HuH-7.5 (cell line): ENCODE measurements around the gene RPL11.
A peak's percentile ranks its signal among the peaks of the same experiment; 100 is the strongest.
"Not testable (repeated sequence)": the region's sequence is repeated elsewhere in the genome, so short reads cannot be mapped to it uniquely, and the experiment has no call there.

Source experiments
- DNase-seq: peaks from one replicate; pipeline ENCODE4 v3.0.0; 2011; ENCODE audit warnings: low spot score

The RPL11 gene

GRCh38 chr1:23691499-23692307 lies at the start of gene RPL11:
TSS of gene RPL11 (plus strand) at chr1:23691806. CDS start at chr1:23691824, 18 bp downstream.
- DNase-seq = peak; percentile 88

- DNase-seq = no peak
Observed at GRCh38 chr1:23643736-23644554, 47.7 kb upstream of the RPL11 start.

GRCh38 chr1:23644555-23644866 lies 47.1 kb upstream of the RPL11 start:
- DNase-seq = no peak

- DNase-seq = no peak
Observed at GRCh38 chr1:23645338-23645737, 46.3 kb upstream of the RPL11 start.

- no peak for DNase-seq
Observed at GRCh38 chr1:23646091-23646490, 45.5 kb upstream of the RPL11 start.

- DNase-seq = no peak
Observed at GRCh38 chr1:23646541-23646940, 45.1 kb upstream of the RPL11 start.

GRCh38 chr1:23648576-23648975 lies 43.0 kb upstream of the RPL11 start:
- DNase-seq = no peak

GRCh38 chr1:23649157-23649556 lies 42.4 kb upstream of the RPL11 start:
- not testable (repeated sequence) for DNase-seq

GRCh38 chr1:23650344-23650990 lies 41.1 kb upstream of the RPL11 start:
- DNase-seq = no peak

- no peak for DNase-seq
Observed at GRCh38 chr1:23651069-23651808, 40.4 kb upstream of the RPL11 start.

GRCh38 chr1:23657659-23658275 lies 33.8 kb upstream of the RPL11 start:
- peak; percentile 63 for DNase-seq

- DNase-seq = no peak
Observed at GRCh38 chr1:23660671-23661070, 30.9 kb upstream of the RPL11 start.

- DNase-seq = no peak
Observed at GRCh38 chr1:23661887-23662286, 29.7 kb upstream of the RPL11 start.

- DNase-seq = no peak
Observed at GRCh38 chr1:23664837-23665795, 26.5 kb upstream of the RPL11 start.

- DNase-seq = no peak
Observed at GRCh38 chr1:23667411-23667810, 24.2 kb upstream of the RPL11 start.

- DNase-seq = no peak
Observed at GRCh38 chr1:23670709-23671108, 20.9 kb upstream of the RPL11 start.

- DNase-seq = peak; percentile 52
Observed at GRCh38 chr1:23673086-23673813, 18.4 kb upstream of the RPL11 start.

- no peak for DNase-seq
Observed at GRCh38 chr1:23679815-23680214, 11.8 kb upstream of the RPL11 start.

- no peak for DNase-seq
Observed at GRCh38 chr1:23682946-23683345, 8.7 kb upstream of the RPL11 start.

GRCh38 chr1:23684415-23684814 lies 7.2 kb upstream of the RPL11 start:
- no peak for DNase-seq
